HepG2 (cell line): Measurements from ENCODE around the gene STK32C.

ENCODE experiments used
- BHLHE40 ChIP-seq: IDR thresholded peaks from 2 replicates; pipeline ENCODE4 v1.6.1; 2011; ENCODE audit warnings: low read length, improper control_type of control experiment
- FOXO1 ChIP-seq: sonication (generic); formaldehyde crosslinking; IDR thresholded peaks from 2 replicates; pipeline ENCODE4 v1.4.0; 2020; ENCODE audit warnings: missing genetic modification reagents
- HNRNPK ChIP-seq: fragments of 200-400 bp; formaldehyde crosslinking; IDR thresholded peaks from 2 replicates; pipeline ENCODE4 v1.6.1; 2018; ENCODE audit warnings: low read length, low read depth, moderate library complexity, mild to moderate bottlenecking; ENCODE audit not compliant: poor library complexity, severe bottlenecking
- KIAA2018 ChIP-seq: sonication (generic); formaldehyde crosslinking; IDR thresholded peaks from 2 replicates; pipeline ENCODE4 v1.5.0; 2020; ENCODE audit warnings: mild to moderate bottlenecking, missing genetic modification reagents, borderline replicate concordance
- NFE2L1 ChIP-seq: sonication (generic); formaldehyde crosslinking; IDR thresholded peaks from 2 replicates; pipeline ENCODE4 v1.4.0; 2020; ENCODE audit warnings: missing genetic modification reagents, mild to moderate bottlenecking, borderline replicate concordance
- POLR2G ChIP-seq: fragments of 200-400 bp; formaldehyde crosslinking; IDR thresholded peaks from 2 replicates; pipeline ENCODE4 v1.6.1; 2018; ENCODE audit warnings: mild to moderate bottlenecking, low read depth, low read length, moderate library complexity
- SP1 ChIP-seq, 2 experiments: fragments of 450-650 bp in 1 of 2; sonication (generic) in 1 of 2; formaldehyde crosslinking in 1 of 2; IDR thresholded peaks; 2 replicates each; pipeline versions ENCODE4 v1.4.0 to v1.6.1; 2016 to 2020; ENCODE audit warnings: missing genetic modification reagents in 1 of 2
- TF ChIP-seq, protein P1 (sequence below): IDR thresholded peaks from 2 replicates; pipeline ENCODE4 v1.6.1; 2016; ENCODE audit warnings: missing compliant biosample characterization, missing genetic modification reagents, borderline replicate concordance
- TF ChIP-seq, protein P2 (sequence below): sonication (generic); formaldehyde crosslinking; IDR thresholded peaks from 2 replicates; pipeline ENCODE4 v1.5.1; 2020; ENCODE audit warnings: mild to moderate bottlenecking, missing genetic modification reagents, moderate library complexity

- TF ChIP-seq KIAA2018 (CRISPR knock-in tag) (no peak), BHLHE40 (no peak), SP1 (IDR thresholded peaks at IDR 0.05) (no peak), SP1 (CRISPR knock-in tag; IDR thresholded peaks at IDR 0.05) (no peak), NFE2L1 (CRISPR knock-in tag) (no peak), HNRNPK (no peak), POLR2G (no peak), FOXO1 (CRISPR knock-in tag) (no peak)
- TF ChIP-seq, protein P1, sequence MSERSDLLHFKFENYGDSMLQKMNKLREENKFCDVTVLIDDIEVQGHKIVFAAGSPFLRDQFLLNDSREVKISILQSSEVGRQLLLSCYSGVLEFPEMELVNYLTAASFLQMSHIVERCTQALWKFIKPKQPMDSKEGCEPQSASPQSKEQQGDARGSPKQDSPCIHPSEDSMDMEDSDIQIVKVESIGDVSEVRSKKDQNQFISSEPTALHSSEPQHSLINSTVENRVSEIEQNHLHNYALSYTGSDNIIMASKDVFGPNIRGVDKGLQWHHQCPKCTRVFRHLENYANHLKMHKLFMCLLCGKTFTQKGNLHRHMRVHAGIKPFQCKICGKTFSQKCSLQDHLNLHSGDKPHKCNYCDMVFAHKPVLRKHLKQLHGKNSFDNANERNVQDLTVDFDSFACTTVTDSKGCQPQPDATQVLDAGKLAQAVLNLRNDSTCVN (CRISPR knock-in tag), result no peak
- TF ChIP-seq, protein P2, sequence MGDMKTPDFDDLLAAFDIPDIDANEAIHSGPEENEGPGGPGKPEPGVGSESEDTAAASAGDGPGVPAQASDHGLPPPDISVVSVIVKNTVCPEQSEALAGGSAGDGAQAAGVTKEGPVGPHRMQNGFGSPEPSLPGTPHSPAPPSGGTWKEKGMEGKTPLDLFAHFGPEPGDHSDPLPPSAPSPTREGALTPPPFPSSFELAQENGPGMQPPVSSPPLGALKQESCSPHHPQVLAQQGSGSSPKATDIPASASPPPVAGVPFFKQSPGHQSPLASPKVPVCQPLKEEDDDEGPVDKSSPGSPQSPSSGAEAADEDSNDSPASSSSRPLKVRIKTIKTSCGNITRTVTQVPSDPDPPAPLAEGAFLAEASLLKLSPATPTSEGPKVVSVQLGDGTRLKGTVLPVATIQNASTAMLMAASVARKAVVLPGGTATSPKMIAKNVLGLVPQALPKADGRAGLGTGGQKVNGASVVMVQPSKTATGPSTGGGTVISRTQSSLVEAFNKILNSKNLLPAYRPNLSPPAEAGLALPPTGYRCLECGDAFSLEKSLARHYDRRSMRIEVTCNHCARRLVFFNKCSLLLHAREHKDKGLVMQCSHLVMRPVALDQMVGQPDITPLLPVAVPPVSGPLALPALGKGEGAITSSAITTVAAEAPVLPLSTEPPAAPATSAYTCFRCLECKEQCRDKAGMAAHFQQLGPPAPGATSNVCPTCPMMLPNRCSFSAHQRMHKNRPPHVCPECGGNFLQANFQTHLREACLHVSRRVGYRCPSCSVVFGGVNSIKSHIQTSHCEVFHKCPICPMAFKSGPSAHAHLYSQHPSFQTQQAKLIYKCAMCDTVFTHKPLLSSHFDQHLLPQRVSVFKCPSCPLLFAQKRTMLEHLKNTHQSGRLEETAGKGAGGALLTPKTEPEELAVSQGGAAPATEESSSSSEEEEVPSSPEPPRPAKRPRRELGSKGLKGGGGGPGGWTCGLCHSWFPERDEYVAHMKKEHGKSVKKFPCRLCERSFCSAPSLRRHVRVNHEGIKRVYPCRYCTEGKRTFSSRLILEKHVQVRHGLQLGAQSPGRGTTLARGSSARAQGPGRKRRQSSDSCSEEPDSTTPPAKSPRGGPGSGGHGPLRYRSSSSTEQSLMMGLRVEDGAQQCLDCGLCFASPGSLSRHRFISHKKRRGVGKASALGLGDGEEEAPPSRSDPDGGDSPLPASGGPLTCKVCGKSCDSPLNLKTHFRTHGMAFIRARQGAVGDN (CRISPR knock-in tag), result no peak
These were observed 111.3 kb downstream of the STK32C start for GRCh38 chr10:132196178-132197113.
